GM18511 (cell line): Measurements from ENCODE around the gene RFX6.
"Not testable (repeated sequence)": the region's sequence is repeated elsewhere in the genome, so short reads cannot be mapped to it uniquely, and the experiment has no call there.

Experiments used
- ATAC-seq: cut with Tn5 transposase; IDR thresholded peaks from one replicate; pipeline ENCODE4 v1.9.1; 2021; ENCODE audit warnings: mild to moderate bottlenecking, moderate library complexity; ENCODE audit not compliant: unreplicated experiment

The RFX6 gene

GRCh38 chr6:116876635-116877611 lies at the start of gene RFX6:
Gene RFX6, plus strand, starts transcription at chr6:116877242. Its CDS starts 34 bp downstream, at chr6:116877276.
- ATAC-seq = peak; percentile 45

- no peak for ATAC-seq
These were observed 49.3 kb upstream of the RFX6 start for GRCh38 chr6:116827561-116828240.

- ATAC-seq = no peak
These were observed 48.1 kb upstream of the RFX6 start, which contains the start of gene GPRC6A for GRCh38 chr6:116828983-116829382. Gene GPRC6A, minus strand, starts transcription at chr6:116829083. Its CDS starts 70 bp downstream, at chr6:116829013.

GRCh38 chr6:116834526-116834925 lies 42.5 kb upstream of the RFX6 start:
- ATAC-seq = not testable (repeated sequence)

- no peak for ATAC-seq
These were observed 40.3 kb upstream of the RFX6 start for GRCh38 chr6:116836606-116837342.

GRCh38 chr6:116840091-116840490 lies 37.0 kb upstream of the RFX6 start:
- ATAC-seq = no peak

GRCh38 chr6:116842459-116842858 lies 34.6 kb upstream of the RFX6 start:
- ATAC-seq = no peak

GRCh38 chr6:116847227-116847626 lies 29.8 kb upstream of the RFX6 start:
- ATAC-seq = peak; percentile 69

- no peak for ATAC-seq
These were observed 19.0 kb upstream of the RFX6 start for GRCh38 chr6:116858060-116858459.

GRCh38 chr6:116859264-116859663 lies 17.8 kb upstream of the RFX6 start:
- no peak for ATAC-seq

GRCh38 chr6:116866281-116866871 lies 10.7 kb upstream of the RFX6 start:
- ATAC-seq = peak; percentile 72

- ATAC-seq = no peak
These were observed 4.3 kb upstream of the RFX6 start for GRCh38 chr6:116872771-116873170.

- ATAC-seq = peak; percentile 17
These were observed 935 bp upstream of the RFX6 start for GRCh38 chr6:116876107-116876506.

GRCh38 chr6:116877743-116878142 lies 701 bp downstream of the RFX6 start:
- no peak for ATAC-seq

- ATAC-seq = no peak
These were observed 4.2 kb downstream of the RFX6 start for GRCh38 chr6:116881236-116881635.

- ATAC-seq = no peak
These were observed 6.0 kb downstream of the RFX6 start for GRCh38 chr6:116883005-116883404.

GRCh38 chr6:116884530-116884929 lies 7.5 kb downstream of the RFX6 start:
- ATAC-seq = no peak

GRCh38 chr6:116887168-116887567 lies 10.1 kb downstream of the RFX6 start:
- ATAC-seq = no peak

GRCh38 chr6:116887894-116888293 lies 10.9 kb downstream of the RFX6 start:
- ATAC-seq = no peak

- ATAC-seq = no peak
These were observed 11.8 kb downstream of the RFX6 start for GRCh38 chr6:116888732-116889360.
